SH-SY5Y (cell line): ENCODE results near the gene MARK3.

Experiments
- GATA2 ChIP-seq: IDR thresholded peaks from 2 replicates; pipeline ENCODE4 v1.6.1; 2011; ENCODE audit warnings: mild to moderate bottlenecking, low read depth, low read length
- GATA3 ChIP-seq: IDR thresholded peaks from 2 replicates; pipeline ENCODE4 v1.6.1; 2011; ENCODE audit warnings: low read depth, mild to moderate bottlenecking, low read length, moderate library complexity

GRCh38 chr14:103538291-103539055 lies 153.3 kb downstream of the MARK3 start:
- TF ChIP-seq GATA2 (no peak), GATA3 (no peak)
